GM20431 (cell line): Measurements from ENCODE around the gene RMP24.

Experiments used
- in situ Hi-C: fragments of 300-500 bp; cut with MseI, MboI; formaldehyde crosslinking; loops from one replicate; pipeline ENCODE4 v1.15.0; 2020; ENCODE audit warnings: low sequenced_read_pairs; ENCODE audit not compliant: unreplicated experiment

RMP24 gene

GRCh38 chr18:35972197-35973000 is at the start of gene RMP24:
RMP24 (plus strand) TSS chr18:35972679.
- in situ Hi-C loops: no loop called here

- in situ Hi-C loops: no loop called here
Observed at GRCh38 chr18:35923939-35924684, 48.4 kb upstream of the RMP24 start.

GRCh38 chr18:35926884-35927283 is 45.6 kb upstream of the RMP24 start:
- in situ Hi-C loops: loop anchor here (25.0 kb wide), 1 partner anchor 515 kb away; no protein-coding TSS in a partner anchor

- in situ Hi-C loops: loop anchor here (25.0 kb wide), 1 partner anchor 515 kb away; no protein-coding TSS in a partner anchor
Observed at GRCh38 chr18:35927430-35927829, 45.0 kb upstream of the RMP24 start.

- in situ Hi-C loops: loop anchor here (25.0 kb wide), 1 partner anchor 522 kb away; no protein-coding TSS in a partner anchor
Observed at GRCh38 chr18:35933982-35934381, 38.5 kb upstream of the RMP24 start.

- in situ Hi-C loops: loop anchor here (25.0 kb wide), 1 partner anchor 523 kb away; no protein-coding TSS in a partner anchor
Observed at GRCh38 chr18:35934891-35935290, 37.6 kb upstream of the RMP24 start.

- in situ Hi-C loops: loop anchor here (25.0 kb wide), 1 partner anchor 524 kb away; no protein-coding TSS in a partner anchor
Observed at GRCh38 chr18:35935805-35936204, 36.7 kb upstream of the RMP24 start.

GRCh38 chr18:35936951-35937350 is 35.5 kb upstream of the RMP24 start:
- in situ Hi-C loops: loop anchor here (25.0 kb wide), 1 partner anchor 525 kb away; no protein-coding TSS in a partner anchor

- in situ Hi-C loops: loop anchor here (25.0 kb wide), 1 partner anchor 526 kb away; no protein-coding TSS in a partner anchor
Observed at GRCh38 chr18:35938158-35938557, 34.3 kb upstream of the RMP24 start.

GRCh38 chr18:35938562-35938961 is 33.9 kb upstream of the RMP24 start:
- in situ Hi-C loops: loop anchor here (25.0 kb wide), 1 partner anchor 526 kb away; no protein-coding TSS in a partner anchor

- in situ Hi-C loops: loop anchor here (25.0 kb wide), 1 partner anchor 527 kb away; no protein-coding TSS in a partner anchor
Observed at GRCh38 chr18:35939138-35939537, 33.3 kb upstream of the RMP24 start.

GRCh38 chr18:35941299-35941698 is 31.2 kb upstream of the RMP24 start:
- in situ Hi-C loops: loop anchor here (25.0 kb wide), 1 partner anchor 529 kb away; no protein-coding TSS in a partner anchor

GRCh38 chr18:35942133-35942532 is 30.3 kb upstream of the RMP24 start:
- in situ Hi-C loops: loop anchor here (25.0 kb wide), 1 partner anchor 530 kb away; no protein-coding TSS in a partner anchor

GRCh38 chr18:35942661-35943060 is 29.8 kb upstream of the RMP24 start:
- in situ Hi-C loops: loop anchor here (25.0 kb wide), 1 partner anchor 530 kb away; no protein-coding TSS in a partner anchor

GRCh38 chr18:35948080-35948479 is 24.4 kb upstream of the RMP24 start:
- in situ Hi-C loops: loop anchor here (25.0 kb wide), 1 partner anchor 536 kb away; no protein-coding TSS in a partner anchor

- in situ Hi-C loops: loop anchor here (25.0 kb wide), 1 partner anchor 537 kb away; no protein-coding TSS in a partner anchor
Observed at GRCh38 chr18:35949090-35949489, 23.4 kb upstream of the RMP24 start.

GRCh38 chr18:35949903-35950627 is 22.4 kb upstream of the RMP24 start:
- in situ Hi-C loops: loop anchor here (25.0 kb wide), 1 partner anchor 538 kb away; no protein-coding TSS in a partner anchor

GRCh38 chr18:35950628-35950982 is 21.9 kb upstream of the RMP24 start:
- in situ Hi-C loops: no loop called here

GRCh38 chr18:35953688-35954087 is 18.8 kb upstream of the RMP24 start:
- in situ Hi-C loops: no loop called here

GRCh38 chr18:35956226-35956625 is 16.3 kb upstream of the RMP24 start:
- in situ Hi-C loops: no loop called here
